Motor neuron (in vitro differentiated cells): ENCODE measurements around the gene BRD3. TPM values are rescaled to one million over a fixed set of nuclear protein-coding genes. Genes with fewer than 3 reads are reported as not detected.

Source experiments
- ATAC-seq, 8 experiments: fragments of 200-7000 bp; cut with Tn5 transposase; replicated peaks in 6 of 8; 2 replicates each; pipeline ENCODE4 v1.8.0; 2021; ENCODE audit warnings: mild to moderate bottlenecking in 8 of 8, moderate library complexity in 8 of 8
- H3K27ac ChIP-seq, 2 donors: fragments of 250-450 bp; sonication (Bioruptor Pico); 2 replicates each; pipeline ENCODE4 v1.9.0; 2021; ENCODE audit warnings: antibody characterized with exemption in 2 of 2, mild to moderate bottlenecking in 2 of 2, moderate library complexity in 1 of 2
- H3K4me1 ChIP-seq, 2 donors: fragments of 250-450 bp; sonication (Bioruptor Pico); replicated peaks in 1 of 2; 2 replicates each; pipeline ENCODE4 v1.6.1; 2021; ENCODE audit warnings: antibody characterized with exemption in 2 of 2, mild to moderate bottlenecking in 2 of 2, moderate library complexity in 1 of 2
- H3K4me3 ChIP-seq, 5 donors: fragments of 250-450 bp; sonication (Bioruptor Pico); 2 replicates each; pipeline ENCODE4 v1.9.0; 2021; ENCODE audit warnings: antibody characterized with exemption in 5 of 5, mild to moderate bottlenecking in 5 of 5, moderate library complexity in 4 of 5
- WGBS, 10 experiments: fragments of 450-650 bp; shearing (Covaris generic); methylation state at CpG; one replicate each; pipeline ENCODE4 v1.0.0; 2022; 5-methylcytosine and 5-hydroxymethylcytosine counted together
- in situ Hi-C, 9 experiments: fragments of 400-800 bp; cut with MboI; loops; one replicate each; pipeline ENCODE4 v1.15.0; 2021; ENCODE audit warnings: low sequenced_read_pairs in 9 of 9, low pct_unique_long_range_greater_than_20kb in 2 of 9; ENCODE audit not compliant: unreplicated experiment in 9 of 9
- total RNA-seq, 8 experiments: library from RNA; unstranded; fragments of 300-600 nt; gene quantifications; 2 replicates each; pipeline versions ENCODE4 v1.2.3 to v1.2.4, GENCODE V29; 2022

BRD3 gene
- total RNA-seq, 8 experiments from 2014 or later = 6.4 to 36.3 (median 22.5) TPM

DNA sequence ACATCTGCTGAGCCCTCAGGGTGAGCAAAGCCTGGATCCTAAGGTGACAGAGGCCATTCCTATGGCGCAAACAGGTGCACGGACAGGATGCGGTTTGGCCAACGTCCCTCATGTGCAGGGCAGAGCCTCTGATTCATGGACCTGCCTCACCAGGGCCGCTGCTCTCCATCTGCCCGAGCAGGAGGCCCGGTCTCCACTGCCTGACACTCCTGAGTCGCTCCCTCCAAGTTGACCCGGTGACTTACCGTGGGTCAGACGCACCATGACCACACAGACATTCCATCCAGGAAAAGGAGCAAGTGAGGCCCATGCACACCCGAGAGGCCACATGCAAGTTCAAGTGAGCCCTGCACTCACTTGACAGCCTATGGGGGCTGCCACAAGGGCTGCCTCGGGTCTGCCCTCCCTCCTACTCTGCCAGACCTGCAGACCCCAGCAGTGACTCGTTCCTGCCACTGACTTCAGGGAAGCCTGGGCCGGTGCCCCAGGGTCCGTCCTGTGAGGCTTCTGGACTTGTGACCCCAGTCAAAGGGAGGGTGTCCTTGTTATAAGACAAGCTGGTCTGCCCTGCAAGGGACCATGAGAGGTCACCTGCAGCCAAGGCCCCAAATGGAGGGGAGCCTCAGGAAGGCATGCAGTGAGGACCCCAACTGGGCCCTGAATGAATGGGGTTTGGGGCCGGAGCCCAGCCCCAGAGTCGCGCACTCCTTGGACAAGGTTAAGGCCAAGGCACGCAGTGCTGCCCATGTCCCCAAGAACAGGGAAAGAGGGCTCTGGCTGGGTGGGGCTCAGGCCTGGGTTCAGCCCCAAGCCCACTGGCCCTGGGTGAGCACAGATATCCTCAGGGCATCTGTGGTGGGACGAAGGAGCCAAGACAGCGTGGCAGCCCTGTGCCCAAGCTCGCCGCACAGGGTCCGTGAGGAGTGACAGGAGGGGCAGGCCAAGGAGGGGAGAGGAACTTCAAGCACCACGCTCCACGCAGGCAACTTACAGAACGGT is 32.5 kb downstream of the BRD3 start:
- Histone ChIP-seq H3K27ac (no peak overlapping the region), H3K4me3 (no peak overlapping the region), H3K4me1 (peaks cover 3 to 5% of the 10 kb centered on the region in 2 donors)
- in situ Hi-C loops = no loop called here
- 60 to 100% (median 93%) methylated on average over 2 to 9 of the region's 28 CpGs; no CpG with 5 or more reads in 5 of the 10 experiments for WGBS, 10 experiments
- ATAC-seq = no peak

DNA sequence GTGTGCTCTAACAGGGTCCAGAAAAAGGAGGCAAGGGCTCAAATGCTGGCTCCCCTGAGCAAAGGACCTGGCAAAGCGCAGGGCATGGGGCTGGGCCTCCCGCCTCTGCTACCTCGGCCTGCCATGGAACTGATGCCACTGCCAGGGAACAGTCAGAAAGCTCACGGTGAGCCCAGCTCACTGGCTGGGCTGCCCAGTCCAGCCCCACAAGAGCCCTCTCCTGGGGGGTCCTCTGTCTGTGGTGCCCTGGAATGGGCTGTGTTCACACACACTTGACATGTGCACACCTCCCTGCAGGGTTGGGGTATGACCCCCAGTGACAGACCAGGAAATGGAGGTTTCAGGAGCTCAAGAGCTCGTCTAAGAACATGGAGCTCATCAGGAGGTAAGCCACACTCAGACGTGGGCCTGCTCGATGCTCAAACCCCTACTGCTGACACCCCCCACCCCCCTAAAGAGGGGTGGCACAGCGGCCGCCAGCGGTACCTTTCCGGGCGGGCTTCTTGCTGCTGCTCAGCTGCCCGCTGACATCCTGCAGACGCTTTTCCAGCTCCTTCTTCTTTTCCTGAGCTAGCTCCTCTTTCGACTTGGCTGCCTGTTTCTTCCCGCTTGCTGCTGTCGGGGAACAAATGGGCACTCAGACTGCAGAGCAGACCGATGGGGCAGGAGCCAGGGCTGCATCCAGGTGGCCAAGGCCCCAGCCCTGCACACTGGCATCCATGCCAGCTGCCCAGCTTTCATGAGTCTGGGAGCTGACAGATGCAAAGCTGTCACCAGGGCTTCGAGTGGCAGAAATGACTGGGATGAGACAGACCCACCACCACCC is 33.4 kb downstream of the BRD3 start:
- 80 to 100% (median 96%) methylated on average over 2 to 7 of the region's 19 CpGs; no CpG with 5 or more reads in 6 of the 10 experiments for WGBS, 10 experiments
- Histone ChIP-seq H3K4me3 (no peak overlapping the region), H3K4me1 (peaks cover 3 to 5% of the 10 kb centered on the region in 2 donors), H3K27ac (no peak overlapping the region)
- in situ Hi-C loops = no loop called here
- ATAC-seq = no peak

DNA sequence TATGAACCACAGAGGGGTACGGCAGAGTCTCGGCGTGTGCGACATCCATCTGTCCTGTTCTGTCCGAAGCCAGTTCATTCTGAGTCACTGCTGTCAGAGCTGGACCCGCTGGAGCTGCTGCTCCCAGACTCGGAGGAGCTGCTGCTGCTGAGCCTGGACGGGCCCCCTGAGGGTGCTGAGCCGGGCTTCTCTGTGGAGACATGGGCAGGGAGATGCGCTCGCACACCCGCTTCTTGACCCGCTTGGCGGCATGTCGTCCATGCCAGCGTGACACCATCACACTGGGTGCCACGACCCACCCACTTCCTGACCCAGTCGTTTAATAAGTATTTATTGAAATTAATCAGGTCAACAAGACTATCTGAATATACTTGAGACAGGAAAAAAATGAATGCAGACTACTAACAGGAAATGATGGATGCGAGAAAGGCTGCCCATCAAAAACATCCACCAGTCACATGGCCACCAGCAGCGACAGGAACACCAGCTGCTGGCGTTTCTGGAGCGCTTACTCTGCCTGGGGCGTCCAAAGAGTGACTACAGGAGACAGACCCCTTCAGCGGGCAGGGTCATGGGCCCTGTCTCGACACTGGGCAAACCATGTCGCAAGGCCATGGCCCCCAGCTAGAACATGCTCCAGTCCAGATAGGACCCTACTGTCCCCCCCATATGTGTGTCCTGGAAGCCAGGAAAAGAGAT is 34.2 kb downstream of the BRD3 start:
- WGBS, 10 experiments = 87 to 100% (median 100%) methylated on average over 1 to 14 of the region's 26 CpGs; no CpG with 5 or more reads in 3 of the 10 experiments
- ATAC-seq = no peak
- H3K4me1 ChIP-seq = peaks cover 3 to 5% of the 10 kb centered on the region in 2 donors
- in situ Hi-C loops = no loop called here
- H3K4me3 ChIP-seq = no peak overlapping the region
- no peak overlapping the region for H3K27ac ChIP-seq

DNA sequence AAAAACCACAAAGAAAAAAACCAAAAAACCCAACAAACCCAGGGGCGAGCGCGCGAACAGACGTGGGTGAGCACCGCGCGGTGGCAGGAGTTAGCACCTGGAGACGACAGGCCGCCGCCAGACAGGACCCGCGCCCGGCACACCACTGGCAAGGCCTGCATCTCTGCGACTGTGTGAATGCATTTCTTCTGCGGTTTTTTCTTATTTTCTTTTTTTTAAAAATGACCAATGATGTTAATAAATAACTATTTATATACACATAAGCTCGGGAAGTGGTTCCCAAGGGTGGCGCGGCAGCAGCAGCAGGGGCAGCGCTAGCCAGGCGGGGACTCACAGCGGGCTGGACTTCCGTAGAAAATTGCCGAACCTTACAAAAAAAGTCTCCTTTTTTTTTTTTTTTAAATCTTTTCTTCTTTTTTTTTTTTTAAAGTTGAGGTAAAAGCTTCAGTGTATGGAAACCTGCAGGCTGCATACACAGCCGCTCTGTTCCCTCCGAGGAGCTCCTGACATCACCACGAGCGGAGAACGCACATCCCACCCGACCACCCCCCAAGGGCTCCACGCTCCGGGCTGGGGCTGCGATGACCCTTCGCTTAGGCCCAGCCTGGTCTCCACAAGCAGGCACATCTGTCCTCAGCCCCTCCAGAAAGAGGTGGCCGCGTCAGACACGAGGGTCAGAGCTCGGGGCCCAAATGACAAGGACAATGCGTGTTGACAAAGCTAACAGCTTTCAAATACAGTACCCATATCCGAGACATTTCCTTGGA is 35.2 kb downstream of the BRD3 start:
- Histone ChIP-seq H3K4me3 (no peak overlapping the region), H3K27ac (no peak overlapping the region), H3K4me1 (peaks cover 3 to 5% of the 10 kb centered on the region in 2 donors)
- in situ Hi-C loops = no loop called here
- WGBS, 10 experiments = 88 to 98% (median 94%) methylated on average over 7 to 20 of the region's 40 CpGs
- no peak for ATAC-seq

DNA sequence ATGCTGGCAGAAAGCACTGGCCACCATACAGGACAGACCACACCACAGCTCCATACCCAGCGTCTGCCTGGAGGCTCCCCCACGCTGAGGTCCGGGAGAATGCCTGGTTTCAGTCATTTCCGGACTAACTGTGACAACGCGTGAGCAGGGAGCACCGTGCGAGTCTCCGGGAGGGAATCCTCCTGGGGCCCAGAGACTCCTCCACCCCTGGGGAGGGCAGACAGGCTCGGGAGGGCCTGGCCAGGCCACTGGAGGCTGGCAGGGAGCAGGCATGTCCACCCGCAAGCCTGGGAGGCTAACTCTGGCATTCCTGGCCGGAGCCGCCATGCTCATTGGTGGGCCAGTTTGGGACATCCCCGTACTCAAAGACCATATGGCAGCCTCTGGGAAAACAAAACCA is 36.0 kb downstream of the BRD3 start:
- H3K4me3 ChIP-seq = no peak overlapping the region
- H3K4me1 ChIP-seq = peaks cover 4 to 5% of the 10 kb centered on the region in 2 donors
- ATAC-seq = no peak
- WGBS, 10 experiments = 83 to 100% (median 96%) methylated on average over 1 to 7 of the region's 14 CpGs; no CpG with 5 or more reads in 4 of the 10 experiments
- in situ Hi-C loops = no loop called here
- H3K27ac ChIP-seq = no peak overlapping the region

DNA sequence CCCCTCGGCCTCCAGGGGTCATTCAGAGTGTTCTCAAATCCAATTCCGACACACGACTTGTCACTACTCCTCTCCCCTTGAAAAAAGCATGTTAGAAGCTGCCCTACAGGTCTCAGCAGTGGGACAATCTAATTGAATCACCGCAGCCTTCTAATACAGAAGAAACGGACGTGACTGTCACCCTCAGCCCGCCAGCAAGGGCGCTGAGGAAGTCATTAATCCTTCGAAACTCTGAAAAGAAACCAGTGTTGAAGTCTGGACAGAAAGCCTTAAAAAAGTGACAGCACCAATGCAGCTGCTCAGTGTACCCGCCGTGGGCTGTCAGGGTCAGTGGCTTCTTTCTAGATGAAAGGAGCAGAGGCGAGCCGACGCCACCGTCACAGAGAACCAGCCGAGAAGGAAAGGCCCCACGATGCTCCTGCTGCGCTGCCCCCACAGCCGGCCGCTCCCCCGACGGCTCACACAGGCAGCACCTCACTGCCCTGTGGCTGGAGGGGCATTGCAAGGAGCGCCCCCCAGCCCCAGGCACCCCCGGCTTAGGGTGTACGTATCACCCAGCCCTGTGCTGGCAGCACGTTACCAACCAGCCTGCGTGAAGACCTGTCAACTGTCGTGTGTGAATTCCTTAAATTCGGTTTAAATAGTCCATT is 36.9 kb downstream of the BRD3 start:
- H3K4me3 ChIP-seq = no peak overlapping the region
- peaks cover 11 to 12% of the 10 kb centered on the region in 2 donors for H3K4me1 ChIP-seq
- in situ Hi-C loops = no loop called here
- peak in 5 of 8 experiments; percentile 6 to 41 (median 24) for ATAC-seq
- H3K27ac ChIP-seq = no peak overlapping the region
- 20 to 100% (median 57%) methylated on average over 1 to 21 of the region's 29 CpGs for WGBS, 10 experiments

DNA sequence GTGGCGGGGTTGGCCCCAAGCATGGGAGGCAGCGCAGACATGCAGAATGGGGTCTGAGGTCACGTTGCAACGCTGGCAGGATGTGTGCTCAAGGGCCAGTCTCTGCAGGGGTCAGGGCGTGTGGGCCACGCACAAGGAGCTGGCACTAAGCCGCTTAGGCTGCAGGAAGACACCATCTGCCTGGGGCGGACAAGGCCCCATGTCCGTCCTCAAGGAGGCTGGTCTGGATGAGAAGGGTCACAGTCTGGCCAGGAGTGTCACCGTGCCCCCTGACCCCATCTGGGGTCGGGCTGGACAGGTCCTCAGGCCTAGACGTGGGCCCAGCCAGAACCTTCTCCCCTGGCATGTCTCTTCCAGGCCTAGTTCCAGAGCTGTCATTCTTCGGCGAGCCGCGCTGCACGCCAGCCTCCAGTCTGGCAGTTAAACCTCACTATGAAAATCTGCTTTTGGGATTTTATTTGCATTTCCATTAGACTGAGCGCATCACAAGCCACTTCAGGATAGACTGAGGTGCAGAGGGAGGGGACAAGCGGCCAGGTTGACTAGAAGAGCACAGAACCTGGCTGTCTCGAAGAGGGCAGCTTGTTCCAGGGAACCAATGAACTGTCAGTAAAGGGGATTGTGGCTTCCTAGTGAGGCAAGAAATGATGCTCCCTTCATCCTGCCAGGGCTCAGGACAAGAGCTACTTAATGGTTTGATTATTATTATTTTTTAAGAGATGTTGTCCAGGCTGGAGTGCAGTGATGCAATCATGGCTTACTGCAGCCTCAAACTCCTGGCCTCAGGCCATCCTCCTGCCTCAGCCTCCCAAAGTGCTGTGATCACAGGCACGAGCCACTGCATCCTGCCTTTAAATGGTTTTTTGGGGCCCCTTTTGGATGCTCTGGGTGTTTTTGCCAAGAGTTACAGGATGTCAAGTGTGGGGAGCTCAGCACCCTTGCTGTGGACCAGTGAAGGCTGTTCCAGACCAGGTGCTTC is 38.3 kb downstream of the BRD3 start:
- Histone ChIP-seq H3K4me3 (no peak overlapping the region), H3K4me1 (peaks cover 11 to 15% of the 10 kb centered on the region in 2 donors), H3K27ac (no peak overlapping the region)
- in situ Hi-C loops = no loop called here
- 92 to 100% (median 100%) methylated on average over 1 to 6 of the region's 21 CpGs; no CpG with 5 or more reads in 1 of the 10 experiments for whole genome bisulfite sequencing, 10 experiments
- no peak for ATAC-seq

DNA sequence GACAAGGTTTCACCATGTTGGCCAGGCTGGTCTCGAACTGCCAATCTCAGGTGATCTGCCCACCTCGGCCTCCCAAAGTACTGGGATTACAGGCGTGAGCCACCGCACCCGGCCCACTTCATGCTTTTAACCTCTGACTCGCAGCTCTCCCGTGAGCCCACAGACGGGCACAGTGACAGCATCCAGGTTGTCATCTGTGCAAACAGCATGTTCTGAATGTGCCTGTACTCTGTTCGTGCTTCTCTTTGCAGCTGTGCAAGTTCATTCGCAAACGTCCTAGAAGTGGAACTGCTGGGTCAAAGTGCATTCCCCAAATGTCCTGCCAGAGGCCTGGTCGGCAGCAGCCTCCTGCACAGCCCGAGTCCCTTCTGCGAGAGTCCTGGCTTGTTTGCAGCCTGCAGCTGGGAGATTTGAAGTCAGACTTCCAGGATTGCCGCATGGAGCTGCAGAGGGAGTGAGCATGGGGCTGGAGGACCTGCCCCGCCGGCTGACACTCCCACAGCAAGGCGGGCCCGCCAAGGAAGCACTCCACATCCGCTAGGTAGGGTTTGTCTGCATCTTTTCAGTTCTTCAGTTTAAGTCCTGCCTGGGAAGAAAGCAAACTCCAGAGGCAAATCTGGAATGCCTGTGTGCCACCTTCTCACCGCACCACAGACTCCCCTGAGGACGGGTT is 39.1 kb downstream of the BRD3 start:
- no peak overlapping the region for H3K27ac ChIP-seq
- WGBS, 10 experiments = 80 to 100% (median 95%) methylated on average over 3 to 15 of the region's 22 CpGs; no CpG with 5 or more reads in 4 of the 10 experiments
- no peak for ATAC-seq
- in situ Hi-C loops = no loop called here
- H3K4me3 ChIP-seq = no peak overlapping the region
- peaks cover 11 to 15% of the 10 kb centered on the region in 2 donors for H3K4me1 ChIP-seq

DNA sequence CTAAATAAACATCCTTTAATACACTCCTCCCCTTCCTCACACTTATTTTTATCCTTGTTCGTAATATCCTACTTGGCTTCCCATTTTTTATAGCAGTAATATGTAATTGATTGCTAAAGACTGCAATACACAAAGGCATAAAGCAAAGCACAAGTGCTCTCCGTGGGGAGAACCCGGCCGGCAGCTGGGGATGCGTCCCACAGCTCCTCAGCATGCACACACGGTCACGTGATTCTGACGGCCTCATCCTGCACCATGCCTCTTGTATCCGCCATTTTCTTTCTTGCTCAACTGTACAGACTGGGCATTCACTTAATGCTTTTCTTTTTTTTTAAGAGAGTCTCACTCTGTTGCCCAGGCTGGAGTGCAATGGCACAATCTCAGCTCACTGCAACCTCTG is 39.8 kb downstream of the BRD3 start:
- H3K4me1 ChIP-seq = peaks cover 11 to 15% of the 10 kb centered on the region in 2 donors
- 76 to 100% (median 97%) methylated on average over 2 to 8 of the region's 9 CpGs; no CpG with 5 or more reads in 1 of the 10 experiments for WGBS, 10 experiments
- no peak overlapping the region for H3K27ac ChIP-seq
- no peak for ATAC-seq
- no peak overlapping the region for H3K4me3 ChIP-seq
- in situ Hi-C loops = no loop called here

DNA sequence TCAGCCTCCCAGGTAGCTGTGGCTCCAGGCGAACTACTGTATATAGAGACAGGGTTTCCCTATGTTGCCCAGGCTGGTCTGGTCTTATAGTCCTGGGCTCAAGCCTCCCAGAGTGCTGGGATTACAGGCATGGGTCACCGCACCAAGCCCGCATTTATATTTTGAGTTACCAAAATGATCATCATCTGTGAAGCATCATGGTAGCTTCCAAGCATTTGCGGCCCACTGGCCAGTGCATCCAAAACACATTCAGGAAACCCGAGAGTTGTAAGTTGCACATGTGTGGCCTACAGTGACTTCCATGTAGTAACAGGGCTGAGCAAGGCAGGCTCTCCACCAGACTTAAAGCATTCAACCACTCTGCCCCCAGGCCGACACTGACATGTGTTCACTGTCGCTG is 40.3 kb downstream of the BRD3 start:
- no peak overlapping the region for H3K4me3 ChIP-seq
- H3K4me1 ChIP-seq = peaks cover 11 to 15% of the 10 kb centered on the region in 2 donors
- no peak for ATAC-seq
- in situ Hi-C loops = no loop called here
- no peak overlapping the region for H3K27ac ChIP-seq
- 70 to 100% (median 88%) methylated on average over 2 to 7 of the region's 7 CpGs; no CpG with 5 or more reads in 3 of the 10 experiments for WGBS, 10 experiments
